Keratinocyte (primary cell): ENCODE data around the gene PCNX4.

Source experiments
- CTCF ChIP-seq, 3 experiments: IDR thresholded peaks in 1 of 3; conservative IDR thresholded peaks in 1 of 3; optimal IDR thresholded peaks in 1 of 3; 2 replicates in 2 of 3; 3 replicates in 1 of 3; pipeline versions ENCODE3 to v1.5.1; 2011; ENCODE audit warnings: low read length in 3 of 3, mild to moderate bottlenecking in 3 of 3, moderate library complexity in 2 of 3, control low read depth in 1 of 3, inconsistent platforms in 1 of 3; ENCODE audit not compliant: insufficient read depth in 2 of 3; ENCODE audit errors: extremely low read depth in 1 of 3
- EZH2 ChIP-seq: IDR thresholded peaks from one replicate; pipeline ENCODE4 v1.6.1; 2012; ENCODE audit warnings: inconsistent platforms, mild to moderate bottlenecking, low read length, moderate library complexity

- TF ChIP-seq CTCF (optimal IDR thresholded peaks at IDR 0.05 in 1 of 3, IDR thresholded peaks at IDR 0.05 in 1 of 3, conservative IDR thresholded peaks at IDR 0.05 in 1 of 3; ENCODE audit: extremely low read depth in 1 of 3, insufficient read depth in 2 of 3, low read length in 3 of 3) (no peak), EZH2 (no peak)
Observed at GRCh38 chr14:60087668-60088067, 4.1 kb upstream of the PCNX4 start.
